Transverse colon (tissue), 4 donors: Measurements from ENCODE around the gene CFAP20DC. TPM values are rescaled to one million over a fixed set of nuclear protein-coding genes. Genes with fewer than 3 reads are reported as not detected.
"Not testable (repeated sequence)": the region's sequence is repeated elsewhere in the genome, so short reads cannot be mapped to it uniquely, and the experiment has no call there.

Experiments
- DNase-seq: peaks from one replicate; pipeline ENCODE4 v3.0.0-alpha.2; 2019
- H3K27ac ChIP-seq, 4 donors: fragments of 200-600 bp; sonication (generic); 2 replicates each; pipeline ENCODE4 v1.5.1; 2016 to 2018; ENCODE audit warnings: inconsistent platforms in 4 of 4
- H3K27me3 ChIP-seq: fragments of 200-600 bp; sonication (generic); 2 replicates; pipeline ENCODE4 v1.5.1; 2017; ENCODE audit warnings: inconsistent platforms
- H3K36me3 ChIP-seq, 4 donors: fragments of 200-600 bp; sonication (generic); 2 replicates each; pipeline ENCODE4 v1.5.1; 2017 to 2019; ENCODE audit warnings: inconsistent platforms in 4 of 4
- H3K4me1 ChIP-seq, 4 donors: fragments of 200-600 bp; sonication (generic); 2 replicates each; pipeline ENCODE4 v1.5.1; 2017 to 2020; ENCODE audit warnings: inconsistent platforms in 4 of 4
- H3K4me3 ChIP-seq, 4 donors: fragments of 200-600 bp; sonication (generic); 1 replicate in 1 of 4; 2 replicates in 3 of 4; pipeline versions ENCODE4 v1.5.1 to v1.6.1; 2017 to 2019; ENCODE audit warnings: inconsistent platforms in 4 of 4
- H3K9me3 ChIP-seq, 2 donors: fragments of 200-600 bp; sonication (generic); 2 replicates each; pipeline ENCODE4 v1.5.1; 2017 to 2019; ENCODE audit warnings: inconsistent platforms in 2 of 2
- EP300 ChIP-seq: sonication (generic); formaldehyde crosslinking; IDR thresholded peaks from one replicate; pipeline ENCODE4 v1.6.1; 2017; ENCODE audit warnings: antibody characterized with exemption, low read depth
- POLR2A ChIP-seq: fragments of 450-650 bp; IDR thresholded peaks from one replicate; pipeline ENCODE4 v1.6.1; 2016; ENCODE audit warnings: antibody characterized with exemption, mild to moderate bottlenecking, moderate library complexity
- POLR2AphosphoS5 ChIP-seq, 3 donors: sonication (generic); formaldehyde crosslinking; IDR thresholded peaks; one replicate each; pipeline ENCODE4 v1.6.1; 2016; ENCODE audit warnings: antibody characterized with exemption in 3 of 3
- WGBS, 2 donors: methylation state at CpG; one replicate each; pipeline ENCODE4 v1.1.5; 2018; ENCODE audit warnings: low coverage in 1 of 2; 5-methylcytosine and 5-hydroxymethylcytosine counted together
- in situ Hi-C, 4 donors: fragments of 200-750 bp; cut with MboI; loops; one replicate each; pipeline versions ENCODE4 v1.15.0 to v1.15.1; 2017; ENCODE audit warnings: low sequenced_read_pairs in 3 of 4, low pct_ligation_motif_present in 1 of 4, low pct_unique_long_range_greater_than_20kb in 1 of 4
- intact Hi-C: fragments of 100-400 bp; cut with DNase I; formaldehyde crosslinking; loops from one replicate; pipeline ENCODE4 v1.15.1; 2023; ENCODE audit warnings: low total_unique reads
- total RNA-seq, 4 donors: library from RNA; depleted of rRNA; stranded (reverse); fragments of >200 nt; gene quantifications; one replicate each; pipeline ENCODE4 v1.1.0, GENCODE V29; 2016
- TF ChIP-seq, protein P1 (sequence below), 5 experiments: fragments of 200-600 bp in 3 of 5; fragments of 450-650 bp in 2 of 5; sonication (generic) in 3 of 5; IDR thresholded peaks; 1 replicate in 2 of 5; 2 replicates in 3 of 5; pipeline ENCODE4 v1.5.1; 2016 to 2017; ENCODE audit warnings: antibody characterized with exemption in 5 of 5, inconsistent platforms in 3 of 5, mild to moderate bottlenecking in 2 of 5, moderate library complexity in 1 of 5

CFAP20DC gene
- total RNA-seq, 4 donors from 2014 or later, result 0.20 to 0.82 TPM; not detected in 2

DNA sequence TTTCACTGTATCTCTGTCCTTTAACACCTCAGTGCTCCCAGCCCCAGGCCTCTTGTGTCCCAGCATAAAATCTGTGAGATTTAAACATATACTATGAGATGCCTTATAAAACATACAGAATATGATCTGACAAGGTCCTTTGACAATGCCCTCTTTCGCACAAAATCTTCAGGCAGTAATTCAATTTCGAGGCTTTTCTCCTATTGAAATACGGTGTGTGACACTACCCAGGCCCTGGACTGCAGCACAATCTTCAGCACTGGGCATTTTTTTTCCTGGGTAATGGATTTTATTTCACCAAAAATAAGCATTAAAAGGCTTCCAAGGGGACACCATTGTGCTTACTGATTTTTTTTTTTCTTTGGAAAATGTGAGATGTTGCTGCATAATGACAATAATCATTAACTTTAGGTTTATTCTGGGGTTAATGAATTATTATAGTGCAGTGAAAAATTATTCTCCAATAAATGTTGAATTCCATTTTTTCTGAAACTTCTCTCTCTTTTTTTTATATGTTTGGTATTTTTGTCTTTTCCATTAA lies 342.4 kb downstream of the CFAP20DC start:
- 70 to 82% methylated on average over 2 to 3 of the region's 3 CpGs for WGBS, 2 donors
- in situ Hi-C loops (no loop called here), intact Hi-C loops (no loop called here)
- DNase-seq, result no peak
- no peak overlapping the region for H3K27ac ChIP-seq
- no peak overlapping the region for H3K4me3 ChIP-seq
- H3K36me3 ChIP-seq, result no peaks in the 10 kb centered on the region
- peaks cover 0 to 4% (median 0%) of the 10 kb centered on the region in 4 donors for H3K4me1 ChIP-seq
- TF ChIP-seq EP300 (no peak), POLR2A (no peak), POLR2AphosphoS5 (IDR thresholded peaks at IDR 0.05) (no peak)
- TF ChIP-seq, protein P1, sequence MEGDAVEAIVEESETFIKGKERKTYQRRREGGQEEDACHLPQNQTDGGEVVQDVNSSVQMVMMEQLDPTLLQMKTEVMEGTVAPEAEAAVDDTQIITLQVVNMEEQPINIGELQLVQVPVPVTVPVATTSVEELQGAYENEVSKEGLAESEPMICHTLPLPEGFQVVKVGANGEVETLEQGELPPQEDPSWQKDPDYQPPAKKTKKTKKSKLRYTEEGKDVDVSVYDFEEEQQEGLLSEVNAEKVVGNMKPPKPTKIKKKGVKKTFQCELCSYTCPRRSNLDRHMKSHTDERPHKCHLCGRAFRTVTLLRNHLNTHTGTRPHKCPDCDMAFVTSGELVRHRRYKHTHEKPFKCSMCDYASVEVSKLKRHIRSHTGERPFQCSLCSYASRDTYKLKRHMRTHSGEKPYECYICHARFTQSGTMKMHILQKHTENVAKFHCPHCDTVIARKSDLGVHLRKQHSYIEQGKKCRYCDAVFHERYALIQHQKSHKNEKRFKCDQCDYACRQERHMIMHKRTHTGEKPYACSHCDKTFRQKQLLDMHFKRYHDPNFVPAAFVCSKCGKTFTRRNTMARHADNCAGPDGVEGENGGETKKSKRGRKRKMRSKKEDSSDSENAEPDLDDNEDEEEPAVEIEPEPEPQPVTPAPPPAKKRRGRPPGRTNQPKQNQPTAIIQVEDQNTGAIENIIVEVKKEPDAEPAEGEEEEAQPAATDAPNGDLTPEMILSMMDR (IDR thresholded peaks at IDR 0.05), result no peak
- H3K9me3 ChIP-seq, result no peaks in the 10 kb centered on the region
- no peaks in the 10 kb centered on the region for H3K27me3 ChIP-seq

DNA sequence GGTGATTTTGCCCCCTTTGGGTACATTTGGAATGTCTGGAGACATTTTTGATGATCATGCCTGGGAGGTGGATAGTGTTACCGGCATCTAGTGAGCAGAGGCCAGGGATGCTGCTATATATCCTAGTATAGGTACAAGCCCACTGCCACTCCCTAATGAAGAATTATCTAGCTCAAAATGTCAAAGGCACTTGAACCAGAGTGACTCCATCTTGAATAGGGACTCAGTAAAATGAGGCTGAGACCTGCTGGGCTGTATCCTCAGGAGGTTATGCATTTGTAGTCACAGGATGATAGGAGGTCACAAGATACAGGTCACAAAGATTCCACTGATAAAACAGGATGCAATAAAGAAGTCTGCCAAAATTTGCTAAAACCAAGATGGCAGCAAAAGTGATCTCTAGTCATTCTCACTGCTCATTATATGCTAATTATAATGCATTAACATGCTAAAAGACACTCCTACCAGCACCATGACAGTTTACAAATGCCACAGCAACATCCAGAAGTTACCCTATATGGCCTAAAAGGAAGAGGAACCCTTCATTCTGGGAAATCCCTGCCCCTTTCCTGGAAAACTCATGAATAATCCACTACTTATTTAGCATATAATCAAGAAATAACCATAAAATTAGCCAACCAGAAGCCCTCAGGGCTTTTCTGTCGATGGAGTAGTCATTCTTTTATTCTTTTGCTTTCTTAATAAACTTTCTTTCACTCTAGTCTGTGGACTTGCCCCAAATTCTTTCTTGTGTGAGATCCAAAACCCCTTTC lies 343.2 kb downstream of the CFAP20DC start:
- H3K9me3 ChIP-seq, result no peaks in the 10 kb centered on the region
- H3K4me1 ChIP-seq, result peaks cover 0 to 6% (median 0%) of the 10 kb centered on the region in 4 donors
- H3K4me3 ChIP-seq, result no peak overlapping the region
- H3K27ac ChIP-seq, result no peak overlapping the region
- TF ChIP-seq POLR2AphosphoS5 (IDR thresholded peaks at IDR 0.05) (no peak), POLR2A (no peak), EP300 (no peak)
- TF ChIP-seq, protein P1 (IDR thresholded peaks at IDR 0.05), result no peak
- H3K27me3 ChIP-seq, result no peaks in the 10 kb centered on the region
- DNase-seq, result no peak
- no peaks in the 10 kb centered on the region for H3K36me3 ChIP-seq
- 40 to 79% methylated on average over 1 to 2 of the region's 2 CpGs for WGBS, 2 donors
- in situ Hi-C loops (no loop called here), intact Hi-C loops (no loop called here)

- DNase-seq, result no peak
- WGBS, 2 donors, result 20 to 22% methylated on average over 1 to 2 of the region's 2 CpGs
- Histone ChIP-seq H3K27ac (no peak overlapping the region), H3K27me3 (no peaks in the 10 kb centered on the region), H3K36me3 (no peaks in the 10 kb centered on the region), H3K4me1 (peaks cover 0 to 6% (median 0%) of the 10 kb centered on the region in 4 donors), H3K9me3 (no peaks in the 10 kb centered on the region), H3K4me3 (no peak overlapping the region)
- no peak for TF ChIP-seq POLR2AphosphoS5 (IDR thresholded peaks at IDR 0.05)
- no peak for TF ChIP-seq EP300
- no peak for TF ChIP-seq POLR2A
- in situ Hi-C loops, result no loop called here
- intact Hi-C loops, result no loop called here
Observed at GRCh38 chr3:58704745-58705144, 345.1 kb downstream of the CFAP20DC start.

DNA sequence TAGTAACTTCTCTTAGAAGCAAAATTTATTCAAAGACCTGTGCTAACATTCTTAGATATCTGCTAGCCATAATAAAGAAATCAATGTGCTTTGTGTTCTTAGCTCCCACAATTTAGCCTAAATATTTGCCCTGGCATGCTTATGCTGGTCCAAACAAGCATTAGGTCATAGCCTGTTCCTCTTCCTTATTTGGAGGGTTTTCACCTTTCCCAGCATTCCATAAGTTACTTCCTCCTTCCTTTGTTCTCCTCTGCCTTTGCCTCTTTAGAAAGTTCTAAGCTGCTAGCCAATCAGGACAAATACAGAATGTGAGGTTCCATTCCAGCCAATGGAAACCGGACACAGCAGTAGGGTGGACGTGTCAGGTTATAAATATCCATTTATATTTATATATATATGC lies 345.5 kb downstream of the CFAP20DC start:
- H3K36me3 ChIP-seq, in situ Hi-C loops, intact Hi-C loops, DNase-seq, H3K4me1 ChIP-seq, H3K27me3 ChIP-seq, H3K9me3 ChIP-seq, H3K27ac ChIP-seq, H3K4me3 ChIP-seq: not testable (repeated sequence)
- WGBS, 2 donors, result 77% methylated on average over 2 of the region's 2 CpGs; no CpG with 5 or more reads in 1 of the 2 donors

GRCh38 chr3:58698246-58698645 lies 351.6 kb downstream of the CFAP20DC start:
- no peak for DNase-seq
- in situ Hi-C loops, result no loop called here
- no peaks in the 10 kb centered on the region for H3K36me3 ChIP-seq
- intact Hi-C loops, result no loop called here
- peak overlapping the region; percentile 76 to 85 (median 78) for H3K27ac ChIP-seq
- H3K4me3 ChIP-seq, result no peak overlapping the region
- H3K4me1 ChIP-seq, result peaks cover 0 to 55% (median 28%) of the 10 kb centered on the region in 4 donors
- TF ChIP-seq, protein P1 (IDR thresholded peaks at IDR 0.05), result no peak
- TF ChIP-seq EP300, result no peak
- TF ChIP-seq POLR2AphosphoS5 (IDR thresholded peaks at IDR 0.05), result no peak
- no peak for TF ChIP-seq POLR2A
- H3K9me3 ChIP-seq, result no peaks in the 10 kb centered on the region
- no peaks in the 10 kb centered on the region for H3K27me3 ChIP-seq
